GM21447 (cell line): ENCODE data around the gene BLCAP.

ENCODE experiments used
- ATAC-seq: cut with Tn5 transposase; IDR thresholded peaks from one replicate; pipeline ENCODE4 v1.9.1; 2021; ENCODE audit not compliant: unreplicated experiment

Gene BLCAP

GRCh38 chr20:37530696-37531095 lies 3.0 kb upstream of the BLCAP start:
- ATAC-seq = no peak

DNA sequence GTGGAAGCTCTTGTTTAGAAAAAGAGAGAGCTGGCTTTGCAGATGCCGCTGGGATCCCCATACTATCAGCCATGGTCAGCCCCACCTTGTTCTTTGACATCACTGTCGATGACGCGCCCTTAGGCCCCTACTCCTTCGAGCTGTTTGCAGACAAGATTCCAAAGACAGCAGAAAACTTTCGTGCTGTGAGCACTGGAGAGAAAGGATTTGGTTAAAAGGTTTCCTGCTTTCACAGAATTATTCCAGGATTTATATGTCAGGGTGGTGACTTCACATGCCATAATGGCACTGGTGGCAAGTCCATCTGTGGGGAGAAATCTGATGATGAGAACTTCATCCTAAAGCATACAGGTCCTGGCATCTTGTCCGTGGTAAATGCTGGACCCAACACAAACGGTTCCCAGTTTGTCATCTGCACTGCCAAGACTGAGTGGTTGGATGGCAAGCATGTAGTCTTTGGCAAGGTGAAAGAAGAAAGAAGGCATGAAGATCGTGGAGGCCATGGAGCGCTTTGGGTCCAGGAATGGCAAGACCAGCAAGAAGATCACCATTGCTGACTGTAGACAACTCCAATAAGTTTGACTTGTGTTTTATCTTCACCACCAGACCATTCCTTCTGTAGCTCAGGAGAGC lies 2.4 kb upstream of the BLCAP start:
- no peak for ATAC-seq

- no peak for ATAC-seq
These were observed 1.7 kb upstream of the BLCAP start for GRCh38 chr20:37529214-37529967.

DNA sequence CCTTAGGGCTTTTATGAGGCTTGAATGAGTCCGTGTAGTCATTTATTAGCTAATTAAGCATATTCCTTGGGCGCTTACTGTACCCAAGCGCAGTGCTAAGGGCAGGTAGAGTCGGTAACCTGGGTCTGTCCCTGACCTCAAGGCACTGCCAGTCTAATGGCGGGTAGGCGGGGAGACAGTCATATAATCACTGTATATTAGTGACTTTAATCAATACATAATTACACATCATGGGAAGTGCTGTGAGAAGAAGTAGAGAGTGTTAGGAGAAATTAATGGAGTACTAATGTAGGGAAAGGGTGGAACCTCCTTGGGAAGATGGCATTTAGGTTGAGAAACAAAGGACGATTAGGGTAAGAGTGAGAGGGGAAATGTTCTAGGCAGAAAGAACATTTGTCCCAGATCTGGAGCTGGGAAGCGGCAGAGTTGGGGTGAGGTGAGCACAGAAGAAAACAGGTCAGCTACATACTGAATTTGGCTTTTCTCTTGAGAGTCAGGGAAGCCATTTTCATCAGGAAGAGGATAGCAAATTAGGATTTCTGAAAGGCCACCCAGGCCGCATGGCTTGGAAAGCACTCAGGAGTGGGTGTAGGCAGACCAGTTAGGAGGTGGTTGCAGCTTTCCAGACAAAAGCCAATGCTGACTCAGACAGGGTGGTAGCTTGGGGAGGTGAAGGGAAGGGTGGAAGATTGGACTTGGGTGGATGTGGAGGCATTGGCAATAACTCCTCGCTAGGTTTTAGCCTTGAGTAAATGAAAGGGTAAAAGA lies 954 bp upstream of the BLCAP start:
- ATAC-seq = no peak

- ATAC-seq = peak; percentile 5
These were observed 638 bp downstream of the BLCAP start for GRCh38 chr20:37526839-37527637.

DNA sequence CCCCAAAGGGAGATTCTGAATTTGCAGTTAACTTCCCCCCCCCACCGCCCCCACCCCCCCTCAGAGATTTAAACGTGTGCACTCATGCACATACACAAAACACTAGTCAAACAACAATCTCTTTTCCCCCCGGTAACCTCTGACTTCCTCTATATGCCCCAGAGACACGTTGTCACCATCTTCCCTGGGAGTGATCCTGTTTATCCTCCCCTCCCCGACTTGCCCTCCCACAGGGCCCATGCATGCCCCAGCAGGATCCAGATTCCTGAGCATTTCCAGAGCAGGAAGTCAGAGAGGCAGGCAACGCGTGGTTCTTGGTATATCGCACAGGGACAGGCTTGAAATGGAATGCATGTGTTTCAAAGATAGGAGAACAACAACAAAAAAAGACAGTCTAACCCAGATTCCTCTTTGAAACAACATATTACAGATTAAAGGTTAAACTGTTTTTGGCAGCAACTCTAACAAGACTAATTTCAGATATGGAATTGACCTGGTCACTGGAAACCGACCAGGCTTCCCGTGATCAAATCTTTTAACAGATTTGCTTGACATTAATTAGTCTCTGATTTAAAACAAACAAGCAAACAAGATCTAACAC lies 1.3 kb downstream of the BLCAP start:
- no peak for ATAC-seq

DNA sequence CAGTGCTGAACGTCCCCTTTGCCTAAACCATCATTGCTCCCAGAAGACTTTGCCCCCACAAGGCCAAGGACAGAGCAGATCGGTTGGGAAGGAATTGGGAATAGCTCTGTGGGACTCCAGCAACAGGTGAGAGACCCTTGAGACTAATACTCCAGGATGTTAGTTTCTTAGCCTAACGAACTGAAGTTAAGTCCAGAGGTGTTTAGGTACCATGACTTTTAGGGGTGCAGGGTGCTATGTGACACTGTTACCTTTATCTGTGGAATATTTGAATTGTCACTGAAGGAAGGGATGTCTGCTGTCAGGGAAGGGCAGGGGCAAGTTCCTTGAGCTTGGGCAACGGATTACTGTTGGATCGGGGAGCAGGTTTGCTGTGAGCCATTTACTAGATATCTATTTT lies 1.9 kb downstream of the BLCAP start:
- no peak for ATAC-seq

GRCh38 chr20:37524859-37525708 lies 2.6 kb downstream of the BLCAP start:
- no peak for ATAC-seq

DNA sequence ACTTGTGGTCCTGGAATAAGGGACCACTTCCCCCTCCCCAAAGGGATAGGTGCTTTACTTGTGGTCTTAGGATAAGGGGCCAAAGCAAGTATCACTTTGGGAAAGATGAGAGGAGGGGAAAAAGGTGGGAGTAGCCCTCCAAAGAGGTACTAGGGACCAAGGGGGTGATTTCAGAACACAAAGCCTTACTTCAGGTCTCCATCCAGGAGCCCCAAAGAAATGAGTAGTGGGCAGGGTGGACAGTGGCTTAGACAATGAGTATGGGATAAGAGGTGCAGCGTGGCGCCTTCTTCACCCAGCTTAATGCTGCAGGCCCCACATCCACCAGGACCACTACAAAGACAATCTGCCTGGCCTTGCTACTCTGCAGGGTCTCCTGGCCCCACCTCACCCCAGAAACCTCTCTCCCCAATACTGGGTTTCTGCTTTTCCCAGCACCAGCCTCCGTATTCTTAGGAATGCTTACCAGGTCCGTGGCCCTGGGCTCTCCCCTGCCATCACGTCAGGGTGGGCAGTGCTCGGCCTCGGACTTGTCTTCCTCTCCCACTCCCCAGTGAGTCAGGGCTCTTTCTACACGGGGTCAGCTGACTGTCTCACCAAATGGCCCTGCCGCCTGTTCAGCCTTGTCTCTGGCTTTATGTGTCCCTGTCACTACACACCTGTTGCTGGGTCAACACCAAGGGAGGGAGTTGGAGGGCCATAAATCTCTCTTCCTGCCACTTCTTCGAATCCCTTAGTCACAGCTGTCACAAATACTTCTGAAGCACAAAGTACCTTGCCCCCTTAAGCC lies 3.6 kb downstream of the BLCAP start:
- no peak for ATAC-seq

DNA sequence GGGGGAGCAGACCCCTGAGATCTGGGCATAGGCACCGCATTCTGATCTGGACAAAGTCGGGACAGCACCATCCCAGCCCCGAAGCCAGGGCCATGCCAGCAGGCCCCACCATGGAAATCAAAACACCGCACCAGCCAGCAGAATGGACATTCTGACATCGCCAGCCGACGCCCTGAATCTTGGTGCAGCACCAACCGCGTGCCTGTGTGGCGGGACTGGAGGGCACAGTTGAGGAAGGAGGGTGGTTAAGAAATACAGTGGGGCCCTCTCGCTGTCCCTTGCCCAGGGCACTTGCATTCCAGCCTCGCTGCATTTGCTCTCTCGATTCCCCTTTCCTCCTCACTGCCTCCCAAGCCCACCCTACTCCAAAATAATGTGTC lies 4.7 kb downstream of the BLCAP start:
- ATAC-seq = no peak

DNA sequence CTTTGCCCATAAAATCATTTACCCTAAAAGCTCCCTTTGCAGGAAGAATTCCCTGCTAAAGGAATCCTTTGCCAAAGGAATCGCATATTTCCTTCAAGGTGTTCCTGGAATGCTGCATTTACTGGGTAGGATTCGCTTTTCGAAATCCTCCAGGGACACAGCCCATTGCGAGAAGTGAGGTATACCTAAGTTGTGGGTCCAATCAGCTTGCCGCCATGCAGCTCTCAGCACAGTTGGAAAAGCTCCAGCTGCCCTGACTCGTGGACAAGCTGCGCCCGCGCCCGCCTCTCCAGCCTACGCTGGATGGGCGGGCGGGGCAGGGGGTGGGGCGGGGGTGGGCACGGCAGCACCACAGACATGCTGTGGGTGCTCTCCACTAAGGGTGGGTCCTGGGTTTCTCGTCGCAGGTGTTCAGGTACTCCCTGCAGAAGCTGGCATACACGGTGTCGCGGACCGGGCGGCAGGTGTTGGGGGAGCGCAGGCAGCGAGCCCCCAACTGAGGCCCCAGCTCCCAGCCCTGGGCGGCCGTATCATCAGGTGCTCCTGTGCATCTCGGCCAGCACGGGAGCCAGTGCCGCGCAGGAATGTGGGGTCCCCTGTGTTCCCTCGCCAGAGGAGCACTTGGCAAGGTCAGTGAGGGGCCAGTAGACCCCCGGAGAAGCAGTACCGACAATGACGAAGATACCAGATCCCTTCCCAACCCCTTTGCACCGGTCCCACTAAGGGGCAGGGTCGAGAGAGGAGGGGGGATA lies 5.2 kb downstream of the BLCAP start:
- no peak for ATAC-seq

- no peak for ATAC-seq
These were observed 6.5 kb downstream of the BLCAP start, which contains the start of gene NNAT for GRCh38 chr20:37521061-37521771. Gene NNAT, plus strand, starts transcription at chr20:37521250. Its CDS starts 82 bp downstream, at chr20:37521332.

DNA sequence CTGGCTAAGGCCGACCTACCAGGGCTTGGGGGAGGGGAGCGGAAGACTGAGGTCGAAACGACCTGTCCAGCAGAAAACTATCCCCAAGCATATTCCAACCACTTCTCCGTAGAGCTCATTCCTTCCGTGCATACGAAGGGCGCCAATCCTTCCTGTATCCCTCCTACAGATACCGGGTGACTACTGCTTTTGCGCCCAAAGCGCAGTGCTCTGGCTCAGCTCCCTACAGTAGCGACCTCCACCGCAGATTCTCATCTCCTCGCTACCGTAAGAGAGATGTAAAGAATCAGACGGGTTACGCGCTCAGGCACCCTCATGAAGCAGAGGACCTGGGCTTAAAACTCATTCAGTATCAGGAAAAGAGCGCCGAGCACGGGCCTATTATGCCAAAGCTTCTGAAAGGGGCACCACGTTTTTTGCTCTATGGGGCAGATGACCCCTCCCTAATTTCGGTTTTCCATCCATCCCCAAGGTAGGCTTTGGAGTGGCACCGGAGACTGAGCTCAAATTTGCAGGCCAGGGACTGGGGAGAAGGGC lies 7.2 kb downstream of the BLCAP start:
- no peak for ATAC-seq

DNA sequence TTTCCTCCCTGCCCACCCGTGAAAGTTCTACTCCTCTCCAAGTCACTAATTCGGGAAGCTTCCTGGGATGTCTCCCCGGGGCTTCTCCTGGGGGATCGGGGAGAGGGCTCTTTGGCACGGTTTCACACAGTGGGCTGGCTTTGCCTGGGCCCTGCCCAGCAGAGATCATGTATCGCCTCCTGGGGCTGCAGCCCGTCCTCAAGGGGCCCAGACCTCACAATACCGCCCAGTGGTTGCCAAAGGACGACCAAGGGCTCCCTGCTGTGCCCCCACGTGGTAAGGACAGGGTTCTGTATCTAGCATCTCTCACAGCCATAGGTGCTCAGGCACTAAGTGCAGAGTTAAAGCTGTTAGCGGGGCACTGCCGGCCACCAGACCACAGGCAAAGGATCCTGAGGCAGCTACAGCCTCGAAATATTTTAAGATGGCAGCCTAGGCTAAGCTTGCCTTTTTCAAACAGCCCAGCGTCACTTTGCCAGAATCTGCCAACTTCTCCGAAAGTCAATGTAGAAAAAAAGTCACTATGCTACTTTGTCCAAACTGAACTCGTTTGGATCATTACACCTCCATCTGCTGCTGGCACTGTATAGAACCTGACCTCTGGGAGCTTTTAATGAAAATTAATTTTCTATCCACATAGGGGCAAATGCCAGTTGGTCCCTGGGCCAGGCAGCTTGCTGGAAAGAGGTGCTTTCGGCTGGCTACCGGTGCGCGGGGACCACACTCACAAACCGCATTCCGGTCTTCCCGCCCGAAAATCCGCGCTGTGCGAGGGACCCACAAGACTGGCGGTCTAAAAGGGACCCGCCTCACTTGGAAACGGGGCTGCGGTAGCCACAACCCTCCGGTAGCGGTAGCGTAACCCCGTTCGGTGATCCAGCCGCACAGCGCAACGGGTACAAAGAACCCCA lies 7.9 kb downstream of the BLCAP start:
- ATAC-seq = no peak

GRCh38 chr20:37518606-37519507 lies 8.8 kb downstream of the BLCAP start:
- no peak for ATAC-seq
